Activated CD8-positive, alpha-beta T cell treated with anti-CD3 and anti-CD28 coated beads, Interleukin-2, amount 10 ng/mL, durations not matched to agents 7 days and 5 days (primary cell): ENCODE data around the gene KCNMA1. TPM values are rescaled to one million over a fixed set of nuclear protein-coding genes. Genes with fewer than 3 reads are reported as not detected.

ENCODE experiments used
- ATAC-seq: fragments of 150-1000 bp; cut with Tn5 transposase; one replicate; pipeline ENCODE4 v1.10.0; 2021; ENCODE audit warnings: moderate library complexity
- CTCF ChIA-PET: fragments of 350-600 bp; sonication (Branson Sonifier 250); formaldehyde crosslinking; loops from one replicate; lab custom pipeline; 2021; ENCODE audit warnings: antibody characterized with exemption; lab: Charles Lee
- POLR2A ChIA-PET: fragments of 350-600 bp; sonication (Branson Sonifier 250); formaldehyde crosslinking; loops from one replicate; lab custom pipeline; 2021; ENCODE audit warnings: antibody characterized with exemption; lab: Charles Lee
- DNase-seq: peaks from one replicate; pipeline ENCODE4 v3.0.0-alpha.2; 2020
- H3K27ac Mint-ChIP-seq: one replicate; pipeline ENCODE4 v1.8.0; 2021; ENCODE audit warnings: mild to moderate bottlenecking, mixed read lengths
- H3K27me3 Mint-ChIP-seq: one replicate; pipeline ENCODE4 v1.8.0; 2021; ENCODE audit warnings: low read depth, mixed read lengths
- H3K36me3 Mint-ChIP-seq: one replicate; pipeline ENCODE4 v1.8.0; 2021; ENCODE audit warnings: low read depth, mixed read lengths
- H3K4me1 Mint-ChIP-seq: one replicate; pipeline ENCODE4 v1.8.0; 2021; ENCODE audit warnings: low read depth, mixed read lengths
- H3K4me3 Mint-ChIP-seq: one replicate; pipeline ENCODE4 v1.8.0; 2021; ENCODE audit warnings: mild to moderate bottlenecking, mixed read lengths
- H3K9me3 Mint-ChIP-seq: one replicate; pipeline ENCODE4 v1.8.0; 2022; ENCODE audit warnings: mixed read lengths; ENCODE audit not compliant: insufficient read depth
- total RNA-seq, 2 experiments: library from RNA; stranded (reverse); gene quantifications; one replicate each; pipeline ENCODE4 v1.2.3, GENCODE V29; 2021

KCNMA1 gene
- total RNA-seq, 2 experiments from 2014 or later = 0.16 TPM

DNA sequence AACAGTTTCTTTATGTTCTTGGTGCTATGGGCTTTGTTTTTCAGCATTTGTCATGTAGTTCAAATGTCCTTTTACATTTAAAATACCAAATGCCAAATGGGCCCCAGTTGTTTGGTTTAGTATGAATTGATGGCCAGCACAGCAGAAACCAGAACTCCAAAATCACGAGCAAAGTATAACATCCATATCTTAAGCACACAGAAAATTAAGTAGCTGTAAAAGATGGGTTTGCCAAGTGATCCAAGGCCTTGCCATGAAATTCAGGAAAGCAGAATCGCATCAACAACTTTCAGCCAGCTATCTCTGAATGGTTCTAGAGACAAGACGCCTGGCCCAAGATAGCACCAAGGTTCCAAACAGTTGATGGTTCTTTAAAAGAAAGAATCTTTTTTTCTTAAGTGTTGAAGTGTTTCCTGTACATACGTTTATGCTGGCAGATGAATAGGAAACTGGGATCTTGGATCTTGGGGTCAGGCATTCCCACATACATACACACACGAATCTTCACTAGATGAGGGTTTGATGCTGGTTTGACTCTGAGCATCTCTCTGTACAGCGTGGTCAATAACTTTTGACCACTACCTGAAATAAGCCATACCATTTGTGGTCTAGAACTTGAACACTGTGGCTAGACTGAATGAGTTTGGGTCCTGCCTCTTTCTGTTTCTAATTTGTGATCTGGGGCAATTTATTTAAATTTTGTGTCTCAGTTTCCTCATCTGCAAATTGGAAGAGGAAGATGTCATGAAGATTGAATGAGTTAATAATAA lies 711.8 kb downstream of the KCNMA1 start:
- no peak for ATAC-seq
- H3K27ac Mint-ChIP-seq = no peak overlapping the region
- ChIA-PET CTCF (no interaction called here), POLR2A (interaction anchor here (0.6 kb wide), 1 partner anchor 27 kb away, joined by 3 read pairs; no protein-coding TSS in a partner anchor)
- H3K36me3 Mint-ChIP-seq = no peaks in the 10 kb centered on the region
- H3K4me1 Mint-ChIP-seq = no peaks in the 10 kb centered on the region
- H3K9me3 Mint-ChIP-seq = no peaks in the 10 kb centered on the region
- DNase-seq = no peak
- no peaks in the 10 kb centered on the region for H3K27me3 Mint-ChIP-seq
- H3K4me3 Mint-ChIP-seq = no peak overlapping the region

DNA sequence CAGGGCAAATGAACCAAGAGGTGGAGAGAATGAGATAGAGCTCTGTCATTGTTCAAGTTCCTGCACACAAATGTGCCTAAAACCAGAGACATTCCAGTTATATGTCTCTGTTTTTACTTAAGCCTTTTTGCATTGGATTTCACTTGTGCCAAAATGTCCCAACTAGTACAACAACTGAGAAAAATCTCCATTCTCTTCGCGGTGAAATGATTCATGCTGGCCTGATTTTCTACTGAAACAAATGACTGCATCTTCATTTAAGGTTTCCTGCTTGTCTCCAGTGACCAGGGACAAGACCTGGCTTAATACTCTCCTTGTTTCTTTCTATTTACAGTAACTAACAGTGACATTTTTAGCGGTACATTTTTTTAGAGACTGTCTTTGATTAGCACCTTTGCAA lies 714.9 kb downstream of the KCNMA1 start:
- Mint-ChIP-seq H3K4me1 (no peaks in the 10 kb centered on the region), H3K27ac (no peak overlapping the region), H3K4me3 (no peak overlapping the region), H3K27me3 (no peaks in the 10 kb centered on the region), H3K9me3 (no peaks in the 10 kb centered on the region), H3K36me3 (no peaks in the 10 kb centered on the region)
- ATAC-seq = no peak
- ChIA-PET CTCF (no interaction called here), POLR2A (no interaction called here)
- DNase-seq = no peak

DNA sequence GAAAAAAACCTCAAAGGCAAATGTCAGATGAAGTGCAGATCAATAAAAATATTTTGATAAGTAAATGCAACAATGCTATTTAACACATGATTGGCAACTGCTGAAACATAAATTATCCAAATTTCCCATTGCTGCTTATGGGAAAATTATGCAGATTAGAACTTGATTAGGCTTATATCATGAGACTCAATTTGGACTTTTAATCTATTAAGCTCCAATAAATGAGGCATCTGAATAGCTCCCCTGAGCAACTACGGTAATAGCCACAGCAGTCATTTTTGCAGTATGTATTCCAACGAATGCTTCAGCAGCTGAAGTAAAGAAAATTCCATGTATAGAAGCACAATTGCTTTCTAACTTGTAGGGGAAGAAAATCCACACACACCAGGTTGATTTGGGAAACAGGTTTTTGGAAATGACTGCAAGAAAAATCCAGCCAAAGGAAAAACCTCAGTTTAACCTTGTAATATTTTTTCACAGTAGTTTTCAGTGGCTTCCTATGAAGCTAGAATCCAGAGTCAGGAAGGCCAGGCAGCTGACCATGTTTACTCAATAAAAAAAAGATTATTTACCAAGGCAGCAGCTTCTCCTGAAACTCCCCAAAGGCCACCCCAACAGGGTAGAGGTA lies 716.1 kb downstream of the KCNMA1 start:
- Mint-ChIP-seq H3K4me1 (no peaks in the 10 kb centered on the region), H3K9me3 (no peaks in the 10 kb centered on the region), H3K36me3 (no peaks in the 10 kb centered on the region), H3K27me3 (no peaks in the 10 kb centered on the region), H3K4me3 (no peak overlapping the region), H3K27ac (no peak overlapping the region)
- ATAC-seq (no peak), DNase-seq (no peak)
- ChIA-PET CTCF (no interaction called here), POLR2A (no interaction called here)

DNA sequence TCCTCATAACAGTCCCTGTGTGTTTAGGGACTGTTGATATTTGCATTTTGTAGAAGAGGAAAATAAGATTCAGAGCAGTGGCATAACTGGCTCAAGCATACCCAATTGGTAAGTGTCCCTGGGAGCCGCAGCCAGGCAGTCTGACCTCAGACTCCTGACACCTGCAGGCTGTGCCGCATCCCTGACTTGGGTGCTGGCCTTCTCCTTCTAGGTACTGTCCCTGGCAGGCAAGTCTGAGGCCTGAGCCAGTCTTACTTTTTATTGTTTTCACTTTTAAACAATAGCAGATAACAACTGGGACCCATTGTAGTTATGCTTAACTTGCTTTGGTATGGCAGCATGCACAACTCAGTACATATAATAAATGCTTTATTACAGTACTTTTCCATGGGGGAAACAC lies 717.0 kb downstream of the KCNMA1 start:
- POLR2A ChIA-PET = no interaction called here
- Mint-ChIP-seq H3K4me1 (no peaks in the 10 kb centered on the region), H3K27me3 (no peaks in the 10 kb centered on the region), H3K36me3 (no peaks in the 10 kb centered on the region), H3K9me3 (no peaks in the 10 kb centered on the region), H3K4me3 (no peak overlapping the region), H3K27ac (no peak overlapping the region)
- ATAC-seq (no peak), DNase-seq (no peak)
- CTCF ChIA-PET = no interaction called here

DNA sequence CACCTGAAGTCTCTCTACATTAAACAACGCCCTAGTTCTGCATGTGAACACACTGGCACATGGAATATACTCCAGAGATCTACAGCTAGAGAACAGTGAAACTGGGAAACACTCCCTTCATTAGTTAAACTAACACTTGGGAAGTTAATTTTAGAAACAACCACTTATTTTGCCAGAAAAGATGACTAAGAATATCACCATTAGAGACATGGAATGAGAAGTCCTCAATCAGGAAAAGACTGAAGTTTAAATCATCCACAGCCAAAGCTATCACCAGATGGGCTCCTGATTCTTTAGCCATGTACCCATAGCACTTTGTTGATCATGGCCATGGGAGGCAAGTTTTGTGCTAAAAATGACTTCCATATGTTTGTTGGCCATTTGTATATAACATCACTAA lies 719.5 kb downstream of the KCNMA1 start:
- ChIA-PET POLR2A (no interaction called here), CTCF (no interaction called here)
- Mint-ChIP-seq H3K4me3 (no peak overlapping the region), H3K36me3 (no peaks in the 10 kb centered on the region), H3K4me1 (no peaks in the 10 kb centered on the region), H3K27ac (no peak overlapping the region), H3K9me3 (no peaks in the 10 kb centered on the region), H3K27me3 (no peaks in the 10 kb centered on the region)
- ATAC-seq (no peak), DNase-seq (no peak)

DNA sequence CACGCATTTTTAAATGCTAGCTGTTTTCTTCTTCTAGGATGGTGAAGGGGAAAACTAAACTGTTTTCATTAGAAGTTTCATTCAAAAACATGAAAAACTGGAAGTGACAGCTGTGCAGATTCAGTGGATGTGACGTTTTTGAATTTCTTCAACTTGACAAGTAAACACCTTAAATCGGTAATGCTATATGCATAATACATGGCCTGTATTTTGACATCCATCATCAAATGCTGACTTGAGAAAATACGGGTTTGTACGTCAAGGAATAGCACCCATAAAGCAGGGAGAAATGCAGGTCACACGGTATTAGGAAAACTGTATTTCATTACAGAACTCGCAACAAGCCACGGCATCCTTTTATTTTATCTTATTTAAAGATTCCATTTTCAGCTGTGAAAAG lies 720.5 kb downstream of the KCNMA1 start:
- DNase-seq (no peak), ATAC-seq (no peak)
- Mint-ChIP-seq H3K4me3 (no peak overlapping the region), H3K27me3 (no peaks in the 10 kb centered on the region), H3K4me1 (no peaks in the 10 kb centered on the region), H3K27ac (no peak overlapping the region), H3K36me3 (no peaks in the 10 kb centered on the region), H3K9me3 (no peaks in the 10 kb centered on the region)
- ChIA-PET CTCF (no interaction called here), POLR2A (no interaction called here)

DNA sequence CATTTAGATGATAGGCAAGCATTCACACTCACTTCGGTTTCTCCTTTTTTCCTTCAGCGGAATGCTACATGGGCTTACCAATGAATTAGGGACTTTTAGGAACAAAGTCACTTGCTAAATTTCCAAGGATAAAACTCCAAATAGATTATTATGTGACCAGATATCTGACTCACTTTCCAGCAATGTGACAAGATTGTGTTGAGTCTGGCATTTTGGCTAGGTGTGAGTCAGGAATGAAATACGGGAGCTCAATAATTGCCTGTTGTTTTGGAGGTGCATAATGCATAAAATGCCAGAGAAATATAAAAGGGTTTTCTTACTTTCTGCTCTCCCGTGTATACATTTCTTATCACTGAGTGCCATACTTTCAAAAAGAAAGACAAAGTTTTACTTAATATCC lies 721.1 kb downstream of the KCNMA1 start:
- Mint-ChIP-seq H3K4me1 (no peaks in the 10 kb centered on the region), H3K27me3 (no peaks in the 10 kb centered on the region), H3K4me3 (no peak overlapping the region), H3K27ac (no peak overlapping the region), H3K9me3 (no peaks in the 10 kb centered on the region), H3K36me3 (no peaks in the 10 kb centered on the region)
- ChIA-PET CTCF (no interaction called here), POLR2A (no interaction called here)
- DNase-seq (no peak), ATAC-seq (no peak)

DNA sequence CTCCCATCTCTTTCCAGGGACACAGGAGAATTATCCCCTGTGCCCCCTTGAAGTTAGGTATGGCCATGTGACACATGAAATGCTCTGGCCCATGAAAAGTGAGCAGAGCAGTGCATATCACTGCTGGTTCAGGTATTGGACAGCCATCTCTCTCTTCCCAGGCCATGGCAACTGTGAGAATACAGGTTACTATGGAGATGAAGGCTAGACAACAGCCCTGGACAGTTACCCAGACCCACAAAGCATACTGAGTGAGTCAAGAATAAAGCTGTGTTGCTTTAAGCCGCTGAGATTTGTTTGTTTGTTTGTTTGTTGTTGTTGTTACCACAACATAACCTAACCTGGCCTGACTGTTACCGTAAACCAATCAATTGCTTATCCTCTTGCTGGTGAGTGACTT lies 722.3 kb downstream of the KCNMA1 start:
- Mint-ChIP-seq H3K9me3 (no peaks in the 10 kb centered on the region), H3K4me1 (no peaks in the 10 kb centered on the region), H3K27me3 (no peaks in the 10 kb centered on the region), H3K4me3 (no peak overlapping the region), H3K36me3 (no peaks in the 10 kb centered on the region), H3K27ac (no peak overlapping the region)
- no peak for DNase-seq
- no peak for ATAC-seq
- ChIA-PET POLR2A (no interaction called here), CTCF (no interaction called here)

DNA sequence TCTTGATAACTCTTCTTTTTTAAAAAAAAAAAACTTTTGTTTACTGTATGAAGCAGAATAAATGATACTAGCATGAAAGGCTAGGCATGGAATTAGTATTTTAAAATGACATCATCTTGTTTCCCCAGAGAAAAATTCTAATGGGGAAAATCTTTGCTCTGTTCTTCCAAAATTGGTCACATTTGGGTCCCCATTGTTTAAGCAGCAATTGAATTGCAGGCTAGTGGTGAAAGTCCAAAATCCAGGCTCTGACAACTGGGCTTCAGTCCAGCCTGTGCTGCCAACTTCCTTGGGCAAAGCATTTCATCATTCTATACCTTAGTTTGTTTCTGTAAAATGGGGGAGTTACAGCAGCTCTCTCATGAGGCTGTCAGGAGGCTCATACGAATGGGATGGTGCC lies 726.4 kb downstream of the KCNMA1 start:
- CTCF ChIA-PET = no interaction called here

DNA sequence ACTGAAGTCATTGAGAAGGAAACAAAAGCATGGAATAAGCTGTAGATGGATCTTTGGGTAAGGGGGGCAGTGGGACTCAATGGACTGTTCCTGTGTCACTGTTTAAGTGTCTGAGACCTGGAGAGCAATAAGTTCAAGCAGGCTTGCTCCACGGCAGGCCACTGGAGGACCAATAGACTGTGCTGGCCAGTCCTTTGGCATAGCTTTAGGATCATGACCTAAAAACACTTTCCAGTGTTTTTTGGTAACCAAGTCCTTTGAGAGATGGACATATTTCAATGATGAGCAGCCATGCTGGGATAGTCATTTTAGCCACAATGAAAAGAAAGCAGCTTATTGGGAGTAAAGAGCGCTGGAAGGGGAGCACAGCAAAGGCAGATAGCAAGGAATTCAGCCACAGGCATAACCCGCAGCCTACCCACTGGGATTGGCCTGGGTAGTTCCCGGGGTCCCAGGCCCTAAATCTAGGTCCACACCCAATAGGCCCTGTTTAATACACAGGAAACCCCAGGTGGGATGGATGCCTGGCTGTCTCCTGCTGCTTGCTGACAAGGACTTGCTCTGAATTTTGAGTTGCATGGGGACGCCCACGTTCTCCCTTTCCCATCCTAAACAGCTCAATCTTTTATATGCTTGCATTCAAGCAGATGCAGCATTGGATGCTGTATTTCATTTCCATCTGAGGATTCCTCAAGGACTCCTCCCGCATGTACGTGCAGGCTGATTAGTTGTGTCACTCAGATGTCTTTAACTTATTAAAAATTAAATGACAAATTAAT lies 727.2 kb downstream of the KCNMA1 start:
- no peaks in the 10 kb centered on the region for H3K9me3 Mint-ChIP-seq
- POLR2A ChIA-PET = no interaction called here
- H3K4me1 Mint-ChIP-seq = no peaks in the 10 kb centered on the region
- H3K4me3 Mint-ChIP-seq = no peak overlapping the region
- ATAC-seq (no peak), DNase-seq (no peak)
- H3K27ac Mint-ChIP-seq = no peak overlapping the region
- H3K27me3 Mint-ChIP-seq = no peaks in the 10 kb centered on the region
- H3K36me3 Mint-ChIP-seq = no peaks in the 10 kb centered on the region
- CTCF ChIA-PET = no interaction called here

More for the DNA sequence above, 726.4 kb downstream of the KCNMA1 start:
- Mint-ChIP-seq H3K9me3 (no peaks in the 10 kb centered on the region), H3K27ac (no peak overlapping the region), H3K4me1 (no peaks in the 10 kb centered on the region), H3K27me3 (no peaks in the 10 kb centered on the region), H3K4me3 (no peak overlapping the region), H3K36me3 (no peaks in the 10 kb centered on the region)
- DNase-seq = no peak
- no peak for ATAC-seq
- POLR2A ChIA-PET = no interaction called here

DNA sequence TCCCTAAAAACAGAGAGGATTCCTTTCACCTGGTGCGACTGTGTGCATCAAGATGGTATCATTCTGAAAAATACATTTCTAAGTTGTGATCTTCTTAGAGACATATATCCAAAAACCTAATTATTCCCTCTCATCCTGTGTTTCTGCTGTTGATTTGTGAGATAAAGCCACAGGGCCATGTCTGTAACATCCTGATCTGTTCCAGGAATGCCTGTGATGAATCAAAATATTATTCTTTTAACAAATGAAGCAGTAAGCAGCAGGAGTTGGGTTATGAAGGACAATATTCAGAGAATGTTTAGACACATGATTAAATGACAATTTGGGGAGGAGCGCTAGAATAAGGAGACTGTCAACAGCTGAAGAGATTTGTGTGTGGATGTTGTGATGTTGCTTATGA lies 731.4 kb downstream of the KCNMA1 start:
- Mint-ChIP-seq H3K9me3 (no peaks in the 10 kb centered on the region), H3K27ac (no peak overlapping the region), H3K4me3 (no peak overlapping the region), H3K27me3 (no peaks in the 10 kb centered on the region), H3K36me3 (no peaks in the 10 kb centered on the region), H3K4me1 (no peaks in the 10 kb centered on the region)
- POLR2A ChIA-PET = no interaction called here
- CTCF ChIA-PET = no interaction called here
- no peak for ATAC-seq
- no peak for DNase-seq

DNA sequence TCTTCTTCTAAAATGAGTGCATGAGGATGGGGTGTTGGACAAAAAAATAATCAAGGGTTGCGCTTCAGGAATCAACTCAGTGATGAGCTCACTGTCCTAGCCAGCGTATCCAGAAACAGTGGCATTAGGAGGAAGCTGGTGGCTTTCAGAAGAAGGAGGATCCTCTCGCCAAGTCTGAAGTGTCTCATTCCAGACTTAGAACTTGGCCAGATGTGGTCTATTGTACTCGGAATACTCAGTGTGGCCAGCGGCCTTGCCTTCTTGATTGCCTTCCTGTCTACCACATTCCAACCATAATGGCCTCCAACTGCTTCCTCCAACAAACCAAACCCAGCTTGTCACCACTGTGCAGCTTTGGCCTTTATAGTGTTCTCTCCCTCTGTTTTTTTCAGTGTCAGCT lies 732.4 kb downstream of the KCNMA1 start:
- ChIA-PET CTCF (no interaction called here), POLR2A (no interaction called here)
- Mint-ChIP-seq H3K4me3 (no peak overlapping the region), H3K27ac (no peak overlapping the region), H3K27me3 (no peaks in the 10 kb centered on the region), H3K4me1 (no peaks in the 10 kb centered on the region), H3K36me3 (no peaks in the 10 kb centered on the region), H3K9me3 (no peaks in the 10 kb centered on the region)
- ATAC-seq (no peak), DNase-seq (no peak)
